GM19239 (cell line): Measurements from ENCODE around the gene FOXC2.

Experiments used
- DNase-seq: peaks from one replicate; pipeline ENCODE4 v3.0.0; 2011; ENCODE audit warnings: low spot score; ENCODE audit not compliant: insufficient read length
- FAIRE-seq: peaks from 2 replicates; lab custom pipeline; 2011; peaks lifted over from hg19 to GRCh38; lab: Jason Lieb, UNC

The FOXC2 gene

DNA sequence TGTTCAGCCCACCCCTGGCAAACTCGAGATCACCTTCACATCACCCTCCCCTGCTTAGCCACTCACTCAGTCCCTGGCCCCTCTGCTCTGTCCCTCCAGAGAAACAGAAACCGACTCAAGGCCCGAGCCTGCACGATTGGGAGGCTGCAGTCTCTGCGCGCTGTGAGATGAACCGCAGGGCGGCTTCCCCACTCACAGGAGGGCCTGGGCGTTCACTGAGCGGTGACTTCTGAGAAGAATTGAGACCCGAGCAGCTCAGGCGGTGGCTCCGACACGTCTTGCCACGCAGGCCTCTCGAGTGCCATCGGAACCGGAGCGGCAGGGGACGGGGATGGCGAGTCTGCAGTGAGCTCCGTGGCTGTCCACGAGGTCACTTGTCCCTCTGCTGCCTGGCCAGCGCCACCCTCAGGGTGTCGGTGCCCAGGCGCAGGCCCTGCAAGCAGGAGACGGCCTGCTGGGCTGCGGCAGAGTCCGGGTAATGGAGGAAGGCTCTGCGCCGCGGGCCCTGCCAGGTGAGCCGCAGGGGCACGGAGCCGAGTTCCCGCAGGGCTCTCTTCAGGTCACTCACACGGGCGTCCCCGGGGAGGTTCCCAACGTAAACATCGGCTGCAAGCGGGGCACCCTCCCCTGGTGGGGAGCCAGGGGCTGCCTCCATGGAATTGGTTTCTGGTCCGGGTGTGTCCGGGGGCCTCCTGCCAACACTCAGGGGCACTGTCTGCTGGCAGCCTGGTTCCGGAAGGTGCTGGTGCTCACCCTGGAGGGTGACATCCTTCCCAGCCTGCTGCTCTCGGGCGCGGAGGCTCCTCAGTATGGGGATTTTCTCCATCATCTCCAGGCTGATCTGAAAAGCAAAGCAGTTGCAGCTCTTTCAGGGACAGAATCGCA is 34.7 kb upstream of the FOXC2 start:
- DNase-seq = no peak
- FAIRE-seq = no peak

DNA sequence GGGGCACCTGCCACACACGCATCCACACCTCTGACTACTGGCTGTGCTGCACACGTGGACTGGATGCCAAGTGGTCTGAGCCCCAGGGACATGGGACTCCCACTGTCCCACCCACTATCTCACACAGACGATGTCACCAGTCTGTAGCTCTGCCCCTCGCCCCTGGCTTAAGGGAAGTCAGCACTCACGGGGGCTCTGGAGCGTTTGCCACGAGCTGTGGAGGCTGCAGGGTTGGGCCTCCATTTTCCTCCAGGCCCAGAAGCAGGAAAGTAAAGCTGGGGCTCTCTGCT is 34.2 kb upstream of the FOXC2 start:
- no peak for FAIRE-seq

DNA sequence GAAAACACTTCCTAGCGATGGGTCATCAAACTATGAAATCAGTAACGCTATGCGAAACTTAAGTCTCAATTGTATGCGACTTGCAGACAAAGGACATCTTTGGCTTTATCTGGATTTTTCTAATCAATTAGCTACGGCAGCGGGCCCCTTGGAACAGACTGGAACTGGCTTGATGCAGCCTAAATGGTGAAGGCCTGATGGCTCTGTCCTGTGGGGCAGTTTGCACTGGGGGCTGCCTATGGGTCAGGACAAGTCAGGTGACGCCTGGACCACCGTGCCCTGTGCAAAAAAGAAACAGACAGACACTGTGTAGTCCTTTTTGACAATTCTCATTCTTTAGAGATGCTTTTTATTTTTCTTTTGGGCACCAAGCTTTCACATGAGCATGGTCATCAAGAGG is 33.6 kb upstream of the FOXC2 start:
- no peak for DNase-seq
- FAIRE-seq = no peak

More for the DNA sequence above, 34.2 kb upstream of the FOXC2 start:
- DNase-seq = no peak

DNA sequence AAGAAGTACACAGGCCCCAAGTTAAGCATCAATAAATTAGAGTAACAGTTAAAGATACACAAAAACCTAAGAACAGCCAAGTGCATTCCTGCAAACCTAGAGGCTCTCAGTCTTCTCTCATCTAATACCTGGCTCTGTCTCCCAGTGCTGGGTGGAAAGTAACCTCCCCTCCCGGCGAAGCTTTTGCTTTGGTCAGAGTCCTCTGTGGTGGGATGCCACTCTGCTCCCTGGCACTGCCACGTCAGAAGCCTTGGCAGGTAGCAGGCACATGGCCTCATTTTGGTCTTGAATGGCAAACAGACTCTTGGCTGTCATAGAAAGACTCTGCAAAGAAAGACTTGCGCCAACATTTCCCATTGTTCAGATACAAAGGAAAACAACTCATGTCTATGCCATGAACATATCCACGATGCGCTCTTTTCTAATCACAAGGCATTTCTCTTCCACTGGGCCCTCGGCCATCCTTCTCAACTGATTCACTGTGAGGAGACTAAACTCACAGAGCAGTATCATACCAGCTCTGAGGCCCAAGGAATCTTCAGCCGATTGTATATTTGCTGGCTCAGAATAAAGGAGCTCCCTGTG is 32.8 kb upstream of the FOXC2 start:
- FAIRE-seq = no peak

DNA sequence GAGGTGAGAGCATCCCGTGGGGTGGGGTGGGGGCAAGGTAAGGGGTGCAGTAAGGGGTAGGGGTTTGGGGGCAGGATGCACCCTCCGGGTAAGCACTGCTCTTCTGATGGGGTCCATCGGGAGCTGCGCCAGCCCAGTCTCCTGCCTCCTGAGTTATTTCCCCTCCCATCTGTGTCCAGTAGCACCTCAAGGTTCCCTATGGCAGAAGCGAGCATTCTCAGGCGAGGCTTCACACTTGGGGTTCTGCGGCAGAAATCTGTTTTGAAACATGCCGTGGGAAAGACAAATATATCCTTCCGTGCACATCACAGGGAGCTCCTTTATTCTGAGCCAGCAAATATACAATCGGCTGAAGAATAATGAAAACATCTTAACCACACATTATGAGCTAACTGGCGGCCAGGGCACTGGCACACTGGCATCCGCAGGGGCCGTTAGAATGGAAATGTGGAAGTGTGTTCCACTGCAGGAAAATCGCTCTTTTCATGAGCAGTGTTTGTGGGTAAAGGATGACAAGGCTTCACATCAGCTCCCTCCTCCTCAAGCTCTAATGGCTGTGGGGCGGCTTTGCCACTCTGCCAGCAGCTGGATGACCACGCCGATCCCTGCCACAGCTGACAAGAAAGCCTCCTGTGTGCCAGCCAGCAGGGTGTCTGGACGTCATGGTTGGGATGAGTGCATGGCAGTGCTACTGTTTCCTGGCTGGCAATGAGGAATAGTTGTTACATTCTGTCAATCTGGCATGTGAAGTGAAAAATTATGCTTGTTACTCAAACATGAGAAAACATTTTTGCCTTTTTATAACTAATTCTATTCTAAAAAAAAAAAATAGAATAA is 31.6 kb upstream of the FOXC2 start:
- FAIRE-seq (no peak), DNase-seq (no peak)

More for the DNA sequence above, 32.8 kb upstream of the FOXC2 start:
- DNase-seq = no peak

DNA sequence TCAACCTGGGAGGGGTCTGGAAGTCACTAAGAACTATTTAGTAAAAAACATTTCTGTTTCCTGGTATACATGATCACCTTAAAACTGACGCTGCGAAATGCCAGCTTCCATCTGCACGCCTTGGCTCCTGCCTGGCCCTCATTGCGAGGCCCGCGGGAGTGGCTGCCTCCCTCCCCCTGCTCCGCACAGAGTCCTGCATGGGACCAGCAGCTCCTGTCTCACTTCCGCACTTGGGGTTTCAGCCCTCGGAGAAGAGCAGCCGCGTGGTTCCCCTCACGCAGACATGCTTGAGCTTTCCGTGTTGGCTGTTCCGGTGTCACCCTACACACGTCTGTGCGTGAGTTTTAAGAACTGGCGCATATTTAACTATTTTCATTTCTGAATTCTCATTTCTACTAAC is 30.0 kb upstream of the FOXC2 start:
- no peak for FAIRE-seq
- no peak for DNase-seq

DNA sequence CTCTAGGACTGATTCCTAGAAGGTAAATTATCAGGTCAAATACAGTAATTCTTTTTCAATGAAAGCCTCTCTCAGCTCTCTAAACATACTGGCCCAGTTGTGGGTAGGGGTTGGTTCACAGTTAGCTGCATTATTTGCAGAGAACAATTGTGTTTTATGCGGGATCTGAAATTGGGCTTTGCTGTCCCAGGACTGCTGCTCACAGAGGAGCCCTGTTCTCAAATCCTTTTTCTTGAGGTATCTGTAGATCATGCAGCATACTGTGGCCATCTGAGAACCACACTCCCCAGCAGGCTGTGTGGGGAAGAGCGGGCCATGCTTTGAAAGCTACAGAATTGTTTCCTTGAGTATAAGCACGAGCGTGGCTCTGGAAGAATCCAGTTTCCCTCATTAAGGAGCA is 29.1 kb upstream of the FOXC2 start:
- DNase-seq (no peak), FAIRE-seq (no peak)

DNA sequence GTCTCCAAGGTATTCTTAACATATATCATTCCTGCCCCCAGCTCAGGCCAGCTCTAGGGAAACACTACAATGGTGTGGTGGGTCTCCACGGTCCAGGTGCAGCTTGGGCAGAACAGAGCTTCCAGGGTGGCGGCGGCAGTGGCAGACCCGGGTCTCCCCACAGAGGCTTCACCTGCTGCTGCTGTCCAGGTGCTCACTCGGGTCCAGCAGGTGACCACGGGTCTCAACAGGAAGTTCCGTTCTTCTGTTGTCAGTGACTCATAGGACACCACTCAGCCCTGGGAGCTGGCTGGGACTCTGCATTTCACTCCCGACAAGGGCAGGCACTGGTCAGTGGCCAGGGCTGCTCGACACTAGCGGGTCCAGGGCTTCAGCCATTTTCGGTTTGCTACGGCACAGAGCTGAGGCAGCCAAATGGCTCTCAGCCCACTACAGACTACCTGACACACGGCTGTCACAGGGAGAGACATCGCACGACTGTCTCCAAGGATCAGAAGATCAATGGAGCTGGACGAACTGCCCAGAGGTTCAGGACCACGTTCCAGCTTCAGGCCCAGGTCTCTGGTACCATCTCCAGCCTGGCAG is 28.3 kb upstream of the FOXC2 start:
- FAIRE-seq (no peak), DNase-seq (no peak)

DNA sequence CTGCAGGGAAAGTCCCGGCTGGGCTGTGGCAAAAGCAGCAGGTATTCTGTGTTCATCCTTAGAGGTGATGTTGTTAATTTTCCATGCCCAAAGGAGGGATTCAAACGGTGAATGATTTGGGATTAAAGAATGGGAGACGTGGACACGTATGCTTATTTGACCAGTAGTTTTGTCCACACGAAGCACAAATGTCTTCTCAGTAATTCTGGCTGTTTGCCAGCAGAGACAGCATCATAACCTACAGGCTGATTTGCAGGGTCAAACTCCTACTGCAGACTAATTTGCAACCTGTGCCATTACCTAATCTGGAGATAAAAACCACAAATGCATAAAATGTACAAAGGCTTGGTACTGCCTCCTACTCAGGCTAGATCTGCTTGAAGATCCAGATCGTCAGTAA is 25.7 kb upstream of the FOXC2 start:
- DNase-seq (no peak), FAIRE-seq (no peak)

DNA sequence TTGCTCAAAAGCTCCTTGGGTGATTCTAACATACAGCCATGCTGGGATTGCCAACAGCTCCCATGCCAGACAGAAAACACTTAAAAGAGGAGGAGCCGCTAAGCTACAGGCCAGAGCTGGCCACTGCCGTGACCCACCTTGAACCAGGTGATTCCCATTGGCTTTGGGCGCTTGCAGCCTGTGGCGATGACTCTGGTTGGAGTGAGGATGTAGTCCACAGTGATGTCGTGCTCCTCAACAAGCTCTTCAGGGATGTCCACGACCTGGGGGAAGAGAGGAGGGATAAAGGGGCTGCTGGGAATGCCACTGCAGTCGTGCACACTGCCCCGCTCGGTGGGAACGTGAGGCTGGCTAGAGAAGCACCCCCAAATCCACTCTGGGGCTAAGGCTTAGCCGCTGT is 25.1 kb upstream of the FOXC2 start:
- FAIRE-seq = no peak
- DNase-seq = no peak

DNA sequence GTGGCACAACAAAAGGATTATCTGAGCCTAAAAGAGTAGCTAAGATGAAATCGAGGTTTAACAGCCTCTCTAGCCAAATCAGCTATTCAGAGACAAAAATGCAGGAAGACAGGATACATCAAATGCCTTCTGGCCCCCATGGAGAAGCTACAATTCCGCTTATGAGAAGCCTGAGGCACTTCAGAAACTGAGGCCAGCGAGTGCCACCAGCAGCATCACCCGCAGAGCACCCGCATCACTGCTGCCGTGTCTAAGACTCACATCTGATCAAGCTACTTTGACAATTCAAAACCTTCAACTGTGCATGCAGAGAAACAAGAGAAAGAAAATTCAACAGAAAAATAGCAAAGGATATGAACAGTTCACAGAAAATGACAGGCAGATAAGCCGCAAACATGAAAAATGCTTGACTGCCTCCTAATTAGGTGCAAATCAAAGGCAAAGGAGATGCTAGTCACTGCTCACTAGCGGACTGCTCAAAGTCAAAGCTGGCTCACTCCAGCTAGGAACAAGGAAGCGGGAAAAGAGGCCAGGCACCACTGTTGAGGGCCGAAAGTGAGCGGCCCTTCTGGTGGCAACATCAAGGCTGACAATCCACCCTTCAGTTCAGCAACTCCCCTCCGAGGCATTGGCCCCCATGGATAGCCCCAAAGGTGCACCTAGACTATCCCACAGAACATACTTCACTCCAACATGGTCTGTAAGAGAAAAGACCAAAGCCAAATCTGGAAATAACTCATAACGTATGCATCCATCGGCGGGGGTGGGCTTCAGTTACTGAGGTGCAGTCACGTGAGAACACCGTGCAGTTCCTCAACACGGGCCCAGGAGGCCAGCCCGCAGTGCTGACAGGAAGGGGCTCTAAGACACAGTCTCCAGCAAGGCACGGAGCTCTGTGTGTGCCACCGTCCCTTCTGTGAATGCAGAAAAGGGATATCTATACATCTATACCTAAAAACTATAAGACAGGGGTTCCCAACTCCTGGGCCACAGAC is 23.6 kb upstream of the FOXC2 start:
- no peak for DNase-seq
- no peak for FAIRE-seq

DNA sequence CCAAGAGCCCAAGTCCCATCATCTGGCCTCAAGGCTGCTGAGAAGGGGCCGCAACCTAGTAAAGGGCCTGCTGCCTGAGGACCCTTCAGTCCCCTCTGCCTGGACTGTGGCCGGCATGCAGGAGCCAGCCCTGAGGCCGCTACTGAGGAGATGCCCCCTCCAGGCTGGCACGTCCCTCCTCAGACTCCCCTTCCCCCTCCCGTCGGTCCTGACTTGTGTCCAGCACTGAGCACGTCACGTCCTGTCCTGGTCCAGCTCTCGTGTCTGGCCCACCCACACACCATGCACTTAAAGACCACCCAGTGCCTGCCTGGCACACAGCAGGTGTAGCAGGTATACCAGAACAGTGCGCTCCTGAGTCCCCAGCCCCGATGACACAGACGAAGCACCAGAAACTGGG is 21.1 kb upstream of the FOXC2 start:
- DNase-seq (no peak), FAIRE-seq (no peak)

DNA sequence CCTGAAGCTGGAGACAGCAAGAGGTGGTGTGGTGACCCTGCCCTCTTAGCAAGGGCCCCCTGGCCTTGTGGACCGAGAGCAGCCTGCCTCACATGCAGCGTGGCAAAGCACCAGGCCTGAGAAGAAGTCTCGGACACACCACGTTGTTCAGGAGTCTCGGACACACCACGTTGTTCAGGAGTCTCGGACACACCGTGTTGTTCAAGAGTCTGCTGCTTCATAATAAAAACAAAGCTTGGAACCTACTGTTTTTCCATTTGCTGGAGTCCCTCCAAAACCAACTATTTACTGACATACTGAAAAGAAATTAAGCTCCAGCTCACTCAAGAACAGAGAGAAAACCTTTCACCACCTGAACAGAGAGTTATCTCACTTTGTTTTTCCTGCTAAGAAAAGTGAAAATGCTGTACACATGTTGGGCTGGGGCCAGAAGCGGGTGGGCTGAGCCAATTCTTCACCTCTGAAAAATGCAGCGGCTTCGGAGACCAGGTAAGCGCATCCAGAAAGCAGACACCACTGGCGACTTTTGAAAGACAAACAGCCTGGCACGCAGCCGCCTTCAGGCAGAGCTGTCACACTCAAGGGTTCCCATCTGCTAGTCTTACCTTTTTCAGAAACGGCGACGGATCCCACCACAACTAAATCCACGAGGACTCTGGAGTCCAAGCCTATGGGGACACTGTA is 20.5 kb upstream of the FOXC2 start:
- DNase-seq (no peak), FAIRE-seq (no peak)

DNA sequence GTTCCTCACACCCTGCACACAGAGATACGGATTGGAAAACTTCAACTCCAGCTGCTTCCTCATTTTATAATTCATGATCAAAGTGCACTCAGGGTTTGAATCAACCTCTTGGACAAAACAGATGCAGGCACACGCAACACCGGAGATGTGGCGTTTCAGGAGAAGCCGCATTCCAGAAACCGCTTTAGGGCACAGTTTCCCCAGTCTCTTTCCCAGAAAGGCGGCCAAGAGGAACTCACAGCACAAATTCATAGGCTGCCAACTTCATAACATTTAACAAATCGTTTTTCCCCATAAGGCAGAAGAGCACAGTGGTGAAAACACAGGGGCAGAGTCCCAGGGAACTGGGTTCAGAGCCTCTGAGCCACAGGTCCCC is 20.0 kb upstream of the FOXC2 start:
- FAIRE-seq (no peak), DNase-seq (no peak)

DNA sequence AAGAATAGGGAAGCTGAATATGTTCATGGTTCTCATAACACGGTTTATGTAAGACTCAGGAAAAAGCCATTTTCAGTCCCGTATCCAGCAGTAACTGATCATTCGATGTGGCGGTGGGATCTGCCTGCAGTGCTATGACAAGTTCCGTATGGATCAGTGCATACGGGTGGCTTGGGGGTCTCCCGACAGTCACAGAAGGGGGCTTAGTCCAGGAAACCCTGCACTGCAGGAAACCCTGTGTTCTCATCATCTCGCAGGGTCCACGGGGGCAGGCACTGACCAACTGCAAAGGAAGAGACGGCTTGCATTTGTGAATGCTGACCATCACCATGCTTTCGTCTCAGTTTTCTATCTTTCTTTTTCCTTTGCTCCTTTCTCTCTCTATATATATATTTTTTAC is 19.3 kb upstream of the FOXC2 start:
- FAIRE-seq (no peak), DNase-seq (no peak)

DNA sequence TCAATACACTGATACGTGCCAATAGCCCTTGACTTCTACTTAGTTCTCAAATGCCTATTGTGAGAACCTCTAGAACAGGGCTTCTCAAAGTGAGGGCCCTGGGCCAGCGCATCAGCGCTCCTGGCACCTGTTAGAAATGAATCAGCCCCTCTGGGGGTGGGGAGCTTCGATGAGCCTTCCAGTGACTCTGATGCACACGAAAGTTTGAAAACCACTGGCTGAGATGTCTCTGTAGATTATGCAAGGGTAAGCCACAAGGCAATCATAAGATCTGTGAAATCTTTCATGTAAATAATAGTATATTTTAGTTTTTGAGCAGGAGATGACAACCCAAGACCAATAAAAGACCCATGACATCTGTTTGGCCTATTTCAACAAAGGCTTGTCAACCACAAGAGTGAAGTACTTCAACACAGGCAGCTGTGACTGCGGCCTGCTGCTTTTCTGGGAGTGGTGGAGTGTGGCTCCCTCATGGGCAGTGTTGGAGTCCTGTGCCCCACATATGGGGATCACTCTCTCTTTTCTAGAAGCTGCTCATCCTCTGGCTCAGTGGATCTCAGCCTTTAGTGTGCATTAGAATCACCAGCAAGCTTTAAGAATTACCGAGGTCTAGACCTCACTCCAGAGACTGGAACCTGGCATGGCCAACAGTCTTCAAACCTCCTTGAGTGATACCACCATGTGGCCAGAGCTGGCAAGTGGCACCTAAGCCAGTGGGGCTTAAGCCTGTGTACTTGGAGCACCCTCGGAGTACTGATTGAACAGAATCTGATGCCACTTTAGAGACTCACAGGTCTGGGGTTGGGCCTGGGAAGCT is 17.3 kb upstream of the FOXC2 start:
- FAIRE-seq = no peak
- DNase-seq = no peak

DNA sequence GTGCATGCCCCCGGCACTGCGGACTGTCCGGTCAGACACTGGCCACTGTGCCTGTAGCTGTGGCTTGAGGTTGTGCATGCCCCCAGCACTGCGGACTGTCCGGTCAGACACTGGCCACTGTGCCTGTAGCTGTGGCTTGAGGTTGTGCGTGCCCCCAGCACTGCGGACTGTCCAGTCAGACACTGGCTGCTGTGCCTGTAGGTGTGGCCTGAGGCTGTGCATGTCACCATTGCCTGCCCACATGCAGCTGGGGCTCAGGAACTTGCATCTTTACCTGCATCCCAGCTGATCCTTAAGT is 16.8 kb upstream of the FOXC2 start:
- no peak for FAIRE-seq
- no peak for DNase-seq

DNA sequence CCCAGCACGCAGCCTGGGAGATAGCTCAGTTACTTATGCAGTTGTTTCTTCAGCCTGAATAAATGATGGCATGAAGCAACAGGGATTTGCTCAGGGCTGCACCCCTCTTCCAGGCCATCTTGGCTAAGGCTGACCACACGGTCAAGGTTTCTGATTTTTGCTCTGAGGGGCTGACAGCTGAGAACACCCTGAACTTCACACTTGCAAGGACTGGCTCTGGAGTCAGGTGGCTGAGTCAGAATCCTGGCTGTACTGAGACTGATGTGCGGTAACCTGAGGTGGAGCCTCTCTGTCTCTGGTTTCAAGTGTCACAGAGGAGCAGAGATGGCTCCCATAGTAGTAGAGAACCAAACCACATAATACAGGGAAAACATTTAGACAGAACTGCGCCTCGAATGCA is 16.3 kb upstream of the FOXC2 start:
- no peak for FAIRE-seq
- DNase-seq = no peak

DNA sequence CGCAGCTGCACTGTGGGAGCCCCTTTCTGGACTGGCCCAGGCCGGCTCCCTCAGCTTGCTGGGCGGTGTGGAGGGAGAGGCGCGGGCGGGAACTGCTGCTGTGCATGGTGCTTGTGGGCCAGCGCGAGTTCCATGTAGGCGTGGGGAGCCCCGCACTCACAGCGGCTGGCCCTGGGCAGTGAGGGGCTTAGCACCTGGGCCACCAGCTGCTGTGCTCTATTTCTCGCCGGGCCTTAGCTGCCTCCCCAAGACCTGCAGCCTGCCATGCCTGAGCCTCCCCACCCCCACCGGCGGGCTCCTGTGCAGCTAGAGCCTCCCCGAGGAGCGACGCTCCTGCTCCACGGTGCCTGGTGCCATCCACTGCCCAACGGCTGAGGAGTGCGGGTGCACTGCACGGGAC is 13.3 kb upstream of the FOXC2 start:
- FAIRE-seq = no peak
- no peak for DNase-seq
